Measurements from ENCODE around the gene CDK18. TPM values are rescaled to one million over a fixed set of nuclear protein-coding genes. Genes with fewer than 3 reads are reported as not detected.

The CDK18 gene
- total and polyA plus RNA-seq, 4 donors = 2.4 to 3.7 (median 3.1) TPM

- Histone ChIP-seq H3K9me3 (ENCODE audit: control insufficient read depth in 4 of 4, low read length in 3 of 4) (no peaks in the 10 kb centered on the region), H3K4me1 (ENCODE audit: control insufficient read depth in 4 of 4, insufficient read depth in 4 of 4, low read length in 3 of 4) (no peaks in the 10 kb centered on the region), H3K27me3 (ENCODE audit: control insufficient read depth in 4 of 4, insufficient read depth in 4 of 4, low read length in 3 of 4) (no peaks in the 10 kb centered on the region), H3K4me3 (ENCODE audit: low read depth in 1 of 3, low read length in 3 of 3) (no peak overlapping the region), H3K27ac (ENCODE audit: low read depth in 1 of 2, low read length in 2 of 2) (no peak overlapping the region), H3K36me3 (ENCODE audit: control insufficient read depth in 4 of 4, insufficient read depth in 3 of 4, low read depth in 1 of 4, low read length in 3 of 4) (peaks cover 0 to 7% (median 3%) of the 10 kb centered on the region in 4 donors), H3K9ac (ENCODE audit: low read depth in 1 of 2, low read length in 2 of 2) (no peak overlapping the region)
- 69% methylated on average over 11 of the region's 11 CpGs for WGBS
- TF ChIP-seq, protein P1, sequence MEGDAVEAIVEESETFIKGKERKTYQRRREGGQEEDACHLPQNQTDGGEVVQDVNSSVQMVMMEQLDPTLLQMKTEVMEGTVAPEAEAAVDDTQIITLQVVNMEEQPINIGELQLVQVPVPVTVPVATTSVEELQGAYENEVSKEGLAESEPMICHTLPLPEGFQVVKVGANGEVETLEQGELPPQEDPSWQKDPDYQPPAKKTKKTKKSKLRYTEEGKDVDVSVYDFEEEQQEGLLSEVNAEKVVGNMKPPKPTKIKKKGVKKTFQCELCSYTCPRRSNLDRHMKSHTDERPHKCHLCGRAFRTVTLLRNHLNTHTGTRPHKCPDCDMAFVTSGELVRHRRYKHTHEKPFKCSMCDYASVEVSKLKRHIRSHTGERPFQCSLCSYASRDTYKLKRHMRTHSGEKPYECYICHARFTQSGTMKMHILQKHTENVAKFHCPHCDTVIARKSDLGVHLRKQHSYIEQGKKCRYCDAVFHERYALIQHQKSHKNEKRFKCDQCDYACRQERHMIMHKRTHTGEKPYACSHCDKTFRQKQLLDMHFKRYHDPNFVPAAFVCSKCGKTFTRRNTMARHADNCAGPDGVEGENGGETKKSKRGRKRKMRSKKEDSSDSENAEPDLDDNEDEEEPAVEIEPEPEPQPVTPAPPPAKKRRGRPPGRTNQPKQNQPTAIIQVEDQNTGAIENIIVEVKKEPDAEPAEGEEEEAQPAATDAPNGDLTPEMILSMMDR (IDR thresholded peaks at IDR 0.05; ENCODE audit: low read depth, low read length, missing input control) = no peak
- no peak for TF ChIP-seq MAX (IDR thresholded peaks at IDR 0.05)
- no peak for TF ChIP-seq RAD21 (IDR thresholded peaks at IDR 0.05)
- TF ChIP-seq REST (IDR thresholded peaks at IDR 0.05) = no peak
- no peak for TF ChIP-seq ATF3 (IDR thresholded peaks at IDR 0.05)
- no peak for TF ChIP-seq FOXA2 (IDR thresholded peaks at IDR 0.05)
- no peak for TF ChIP-seq YY1 (IDR thresholded peaks at IDR 0.05)
- TF ChIP-seq EGR1 (IDR thresholded peaks at IDR 0.05; ENCODE audit: low read depth in 2 of 2) = no peak
- no peak for TF ChIP-seq GABPA (IDR thresholded peaks at IDR 0.05 in 1 of 2, conservative IDR thresholded peaks at IDR 0.05 in 1 of 2)
- TF ChIP-seq NR2F2 (IDR thresholded peaks at IDR 0.05) = no peak
- TF ChIP-seq HNF4G (IDR thresholded peaks at IDR 0.05) = no peak
- no peak for TF ChIP-seq FOXA1 (IDR thresholded peaks at IDR 0.05)
- no peak for TF ChIP-seq HNF4A (conservative IDR thresholded peaks at IDR 0.05)
- no peak for TF ChIP-seq ZBTB33 (IDR thresholded peaks at IDR 0.05)
- TF ChIP-seq JUND (IDR thresholded peaks at IDR 0.05) = no peak
- DNase-seq (ENCODE audit: low spot score) = no peak
Measured at GRCh38 chr1:205526431-205526830, 22.0 kb downstream of the CDK18 start.

GRCh38 chr1:205527931-205528330 is 23.5 kb downstream of the CDK18 start:
- H3K27me3 ChIP-seq (ENCODE audit: control insufficient read depth in 4 of 4, insufficient read depth in 4 of 4, low read length in 3 of 4) = no peaks in the 10 kb centered on the region
- peaks cover 0 to 8% (median 5%) of the 10 kb centered on the region in 4 donors for H3K36me3 ChIP-seq (ENCODE audit: control insufficient read depth in 4 of 4, insufficient read depth in 3 of 4, low read depth in 1 of 4, low read length in 3 of 4)
- H3K27ac ChIP-seq (ENCODE audit: low read depth in 1 of 2, low read length in 2 of 2) = no peak overlapping the region
- no peaks in the 10 kb centered on the region for H3K9me3 ChIP-seq (ENCODE audit: control insufficient read depth in 4 of 4, low read length in 3 of 4)
- no peak overlapping the region for H3K4me3 ChIP-seq (ENCODE audit: low read depth in 1 of 3, low read length in 3 of 3)
- 83% methylated on average over 4 of the region's 4 CpGs for WGBS
- DNase-seq (ENCODE audit: low spot score) = no peak
- H3K9ac ChIP-seq (ENCODE audit: low read depth in 1 of 2, low read length in 2 of 2) = no peak overlapping the region
- no peaks in the 10 kb centered on the region for H3K4me1 ChIP-seq (ENCODE audit: control insufficient read depth in 4 of 4, insufficient read depth in 4 of 4, low read length in 3 of 4)
- TF ChIP-seq ZBTB33 (IDR thresholded peaks at IDR 0.05) (no peak), TAF1 (conservative IDR thresholded peaks at IDR 0.05) (no peak), RAD21 (IDR thresholded peaks at IDR 0.05) (no peak), FOXA2 (IDR thresholded peaks at IDR 0.05) (no peak), NR2F2 (IDR thresholded peaks at IDR 0.05) (no peak), MAX (IDR thresholded peaks at IDR 0.05) (no peak), GABPA (IDR thresholded peaks at IDR 0.05 in 1 of 2, conservative IDR thresholded peaks at IDR 0.05 in 1 of 2) (no peak), RXRA (IDR thresholded peaks at IDR 0.05) (no peak), REST (IDR thresholded peaks at IDR 0.05) (no peak), FOXA1 (IDR thresholded peaks at IDR 0.05) (no peak), ATF3 (IDR thresholded peaks at IDR 0.05) (no peak)
